ENCODE data around the gene PLIN4.

- TF ChIP-seq RARB (CRISPR knock-in tag; IDR thresholded peaks at IDR 0.05) (no peak), ARNTL (CRISPR knock-in tag; IDR thresholded peaks at IDR 0.05; ENCODE audit: borderline replicate concordance, low read depth) (no peak), ZNF8 (CRISPR knock-in tag; IDR thresholded peaks at IDR 0.05) (no peak), GLIS3 (CRISPR knock-in tag; IDR thresholded peaks at IDR 0.05) (no peak), TOX (CRISPR knock-in tag; IDR thresholded peaks at IDR 0.05; ENCODE audit: borderline replicate concordance) (no peak), ZFP30 (CRISPR knock-in tag; IDR thresholded peaks at IDR 0.05) (no peak), PPARA (CRISPR knock-in tag; IDR thresholded peaks at IDR 0.05; ENCODE audit: borderline replicate concordance) (no peak), CSRNP3 (CRISPR knock-in tag; IDR thresholded peaks at IDR 0.05) (no peak), ZNF70 (CRISPR knock-in tag; IDR thresholded peaks at IDR 0.05) (no peak), CREB5 (CRISPR knock-in tag; IDR thresholded peaks at IDR 0.05; ENCODE audit: low read depth) (no peak)
Measured at GRCh38 chr19:4543842-4544647, 25.8 kb upstream of the PLIN4 start.
